K562 treated with DMSO at 1 percent for 48 hours (cell line): ENCODE data around the gene ZNF514. TPM values are rescaled to one million over a fixed set of nuclear protein-coding genes. Genes with fewer than 3 reads are reported as not detected.

Source experiments
- total RNA-seq: library from RNA; unstranded; fragments of 300-600 nt; gene quantifications from 2 replicates; pipeline ENCODE4 v1.2.3, GENCODE V29; 2022; ENCODE audit warnings: low replicate concordance; ENCODE audit errors: extremely low read depth

ZNF514 gene
- not detected in 2 replicates for total RNA-seq

GRCh38 chr2:95159690-95160449, at the start of gene ZNF514:
Gene ZNF514, minus strand, starts transcription at chr2:95159848. Its CDS starts 6,595 bp downstream, at chr2:95153253.

GRCh38 chr2:95207111-95207961, 47.7 kb upstream of the ZNF514 start, which contains the start of gene ZNF892:
Gene ZNF892, plus strand, starts transcription at chr2:95207521. Its CDS starts 295 bp downstream, at chr2:95207816.

DNA sequence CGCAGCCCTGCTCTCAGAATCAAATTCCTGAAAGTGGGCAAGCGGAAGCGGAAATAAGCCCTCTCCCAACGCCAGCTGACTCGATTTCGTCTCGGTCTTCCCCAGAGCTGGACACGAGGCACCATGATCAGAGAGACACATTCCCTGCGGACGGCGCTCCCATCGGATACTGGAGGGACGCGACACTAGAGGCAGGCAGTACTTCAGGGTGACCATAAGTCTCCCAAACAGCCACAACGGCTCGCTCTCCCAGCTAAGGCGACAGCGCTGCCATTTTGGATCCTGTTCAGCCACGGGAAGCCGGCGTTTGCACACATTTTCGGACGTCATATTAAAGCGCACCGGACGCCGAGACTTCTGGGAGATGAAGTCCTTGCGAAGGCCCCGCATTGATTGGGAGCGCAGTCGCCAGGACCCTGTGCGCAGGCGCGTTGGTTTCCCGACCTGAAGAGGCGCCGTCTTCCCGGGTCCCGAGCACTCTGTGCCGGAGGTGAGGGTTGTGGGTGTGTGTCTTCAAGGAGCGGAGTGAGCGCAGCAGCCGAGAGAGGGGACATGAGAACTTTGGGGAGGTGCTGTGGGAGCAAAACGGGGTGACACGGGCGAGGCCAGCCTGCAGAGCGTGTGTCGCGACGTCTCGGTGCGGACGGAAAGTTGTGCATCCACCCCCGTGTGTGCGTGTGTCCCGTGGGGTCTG, 5.9 kb upstream of the ZNF514 start, which contains the start of gene ZNF2:
Gene ZNF2 (plus strand): TSS at position 439 of the 694 bp plus-strand sequence. CDS start 10,418 bp downstream, outside the sequence.

DNA sequence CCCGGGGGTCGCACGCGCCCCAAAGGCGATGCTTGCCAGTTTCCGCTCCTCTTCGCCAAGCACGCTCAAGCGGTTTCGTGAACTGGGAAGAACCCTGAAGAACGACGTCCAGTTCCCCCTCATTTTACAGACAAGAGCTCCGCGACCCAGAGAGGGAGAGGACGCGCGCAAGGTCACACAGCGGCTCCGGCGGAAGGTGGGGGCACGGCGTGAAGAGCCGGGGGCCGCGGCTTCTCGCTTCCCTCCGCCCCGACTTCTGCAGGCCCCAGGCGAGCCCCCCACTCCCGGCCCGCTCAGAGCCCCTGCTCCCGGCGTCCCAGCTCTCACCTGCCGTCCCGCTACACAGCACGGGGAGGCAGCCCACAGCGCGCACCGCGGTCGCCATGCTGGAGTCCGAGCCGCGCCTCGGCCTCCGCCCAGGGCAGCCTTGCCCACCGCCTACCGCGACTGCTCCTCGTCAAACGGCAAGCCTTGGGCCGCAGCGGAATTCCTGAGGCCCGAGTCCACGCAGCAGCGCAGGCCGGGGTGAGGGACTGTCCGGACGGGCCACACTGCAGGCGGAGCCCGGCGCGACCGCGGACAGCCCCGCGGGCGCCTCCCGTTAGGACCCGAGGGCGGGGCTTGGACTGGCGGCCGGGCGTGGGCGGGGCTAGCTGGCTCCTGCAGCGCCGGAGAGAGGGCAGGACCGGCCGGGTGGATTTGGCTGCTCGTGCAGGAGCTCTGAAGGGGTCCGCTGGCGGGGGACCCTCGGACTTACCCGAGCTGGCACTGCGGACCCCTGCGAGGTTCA, 38.0 kb downstream of the ZNF514 start, which contains the start of gene MRPS5:
Gene MRPS5 (minus strand): TSS at position 402 of the 790 bp plus-strand sequence. CDS start 17 bp downstream, at position 385.

Other genes with a start within 250 kb of the ZNF514 start
- not detected in 2 replicates for gene MAL, start 134.1 kb downstream of the ZNF514 start, total RNA-seq
- gene MRPS5, start 38.0 kb downstream of the ZNF514 start, total RNA-seq: not detected in 2 replicates
- not detected in 2 replicates for gene ZNF2, start 6.0 kb upstream of the ZNF514 start, total RNA-seq
- not detected in 2 replicates for gene ZNF892, start 47.7 kb upstream of the ZNF514 start, total RNA-seq
- gene PROM2, start 114.6 kb upstream of the ZNF514 start, total RNA-seq: not detected in 2 replicates
- gene KCNIP3, start 137.5 kb upstream of the ZNF514 start, total RNA-seq: not detected in 2 replicates
- not detected in 2 replicates for gene FAHD2A, start 242.9 kb upstream of the ZNF514 start, total RNA-seq